Keratinocyte (primary cell): ENCODE measurements around the gene NDOR1. TPM values are rescaled to one million over a fixed set of nuclear protein-coding genes. Genes with fewer than 3 reads are reported as not detected.

Experiments
- DNase-seq: peaks from one replicate; pipeline ENCODE4 v3.0.0-alpha.2; 2011; ENCODE audit warnings: low read depth, missing footprints, low spot score
- FAIRE-seq: peaks from 2 replicates; lab custom pipeline; 2011; peaks lifted over from hg19 to GRCh38; lab: Jason Lieb, UNC
- H2AFZ ChIP-seq: 2 replicates; pipeline ENCODE4 v1.6.0; 2012; ENCODE audit warnings: low read length, control low read depth, inconsistent platforms; ENCODE audit not compliant: control insufficient read depth
- H3K27ac ChIP-seq: 2 replicates; pipeline ENCODE4 v1.5.1; 2011; ENCODE audit warnings: low read length; ENCODE audit not compliant: control insufficient read depth, insufficient read depth
- H3K27me3 ChIP-seq: 3 replicates; pipeline ENCODE4 v1.6.0; 2011; ENCODE audit warnings: low read length; ENCODE audit not compliant: control insufficient read depth, insufficient read depth; ENCODE audit errors: extremely low read depth
- H3K36me3 ChIP-seq, 2 experiments: 2 replicates in 1 of 2; 3 replicates in 1 of 2; pipeline ENCODE4 v1.5.1; 2011; ENCODE audit warnings: low read length in 2 of 2, mild to moderate bottlenecking in 1 of 2; ENCODE audit not compliant: control insufficient read depth in 2 of 2, insufficient read depth in 2 of 2; ENCODE audit errors: extremely low read depth in 1 of 2
- H3K4me1 ChIP-seq: 3 replicates; pipeline ENCODE4 v1.5.1; 2011; ENCODE audit warnings: low read length; ENCODE audit not compliant: control insufficient read depth, insufficient read depth; ENCODE audit errors: extremely low read depth
- H3K4me2 ChIP-seq: 3 replicates; pipeline ENCODE4 v1.6.0; 2011; ENCODE audit warnings: low read depth, low read length; ENCODE audit not compliant: control insufficient read depth, insufficient read depth; ENCODE audit errors: extremely low read depth
- H3K4me3 ChIP-seq, 3 experiments: fragments of 200-600 bp in 1 of 3; sonication (generic) in 1 of 3; 2 replicates in 2 of 3; 3 replicates in 1 of 3; pipeline ENCODE4 v1.5.1; 2011 to 2016; ENCODE audit warnings: low read length in 3 of 3, mild to moderate bottlenecking in 3 of 3, control low read depth in 2 of 3, inconsistent platforms in 1 of 3, low read depth in 1 of 3, mixed read lengths in 1 of 3, mixed run types in 1 of 3, moderate library complexity in 1 of 3; ENCODE audit not compliant: control insufficient read depth in 2 of 3, insufficient read depth in 2 of 3; ENCODE audit errors: extremely low read depth in 1 of 3
- H3K79me2 ChIP-seq: 2 replicates; pipeline ENCODE4 v1.6.0; 2012; ENCODE audit warnings: low read length; ENCODE audit not compliant: control insufficient read depth, insufficient read depth
- H3K9ac ChIP-seq: 3 replicates; pipeline ENCODE4 v1.6.0; 2011; ENCODE audit warnings: low read length; ENCODE audit not compliant: control insufficient read depth, insufficient read depth; ENCODE audit errors: extremely low read depth
- H3K9me1 ChIP-seq: 3 replicates; pipeline ENCODE4 v1.6.0; 2011; ENCODE audit warnings: low read length; ENCODE audit not compliant: control insufficient read depth, insufficient read depth; ENCODE audit errors: extremely low read depth
- H3K9me3 ChIP-seq: 2 replicates; pipeline ENCODE4 v1.5.1; 2012; ENCODE audit warnings: low read depth, low read length; ENCODE audit not compliant: control insufficient read depth
- H4K20me1 ChIP-seq: 3 replicates; pipeline ENCODE4 v1.6.0; 2011; ENCODE audit warnings: low read length; ENCODE audit not compliant: control insufficient read depth, insufficient read depth; ENCODE audit errors: extremely low read depth
- CTCF ChIP-seq, 3 experiments: IDR thresholded peaks in 1 of 3; conservative IDR thresholded peaks in 1 of 3; optimal IDR thresholded peaks in 1 of 3; 2 replicates in 2 of 3; 3 replicates in 1 of 3; pipeline versions ENCODE3 to v1.5.1; 2011; ENCODE audit warnings: low read length in 3 of 3, mild to moderate bottlenecking in 3 of 3, moderate library complexity in 2 of 3, control low read depth in 1 of 3, inconsistent platforms in 1 of 3; ENCODE audit not compliant: insufficient read depth in 2 of 3; ENCODE audit errors: extremely low read depth in 1 of 3
- EZH2 ChIP-seq: IDR thresholded peaks from one replicate; pipeline ENCODE4 v1.6.1; 2012; ENCODE audit warnings: inconsistent platforms, mild to moderate bottlenecking, low read length, moderate library complexity
- dilution Hi-C: fragments of 300-500 bp; cut with MboI; formaldehyde crosslinking; loops from one replicate; pipeline ENCODE4 v1.7.0; 2020; ENCODE audit warnings: low sequenced_read_pairs; ENCODE audit not compliant: extremely low pct_ligation_motif_present
- polyA plus RNA-seq, 5 experiments: library from polyadenylated mRNA; depleted of rRNA in 3 of 5; stranded (reverse) in 3 of 5; stranded (forward) in 1 of 5; unstranded in 1 of 5; fragments of >200 nt; gene quantifications; 1 replicate in 1 of 5; 2 replicates in 3 of 5; 3 replicates in 1 of 5; pipeline versions ENCODE4 v1.2.1 to v1.2.3, GENCODE V29; 2011 to 2012; ENCODE audit warnings: missing spikeins in 2 of 5, low read depth in 1 of 5, low replicate concordance in 1 of 5

NDOR1 gene
- polyA plus RNA-seq, 1 donor (not counting 4 experiments of a cell fraction or from before 2014, with no cell fraction given) = 3.9 TPM

GRCh38 chr9:137220317-137221094 is 15.0 kb downstream of the NDOR1 start:
- dilution Hi-C loops = no loop called here
- TF ChIP-seq EZH2 (no peak), CTCF (optimal IDR thresholded peaks at IDR 0.05 in 1 of 3, IDR thresholded peaks at IDR 0.05 in 1 of 3, conservative IDR thresholded peaks at IDR 0.05 in 1 of 3; ENCODE audit: extremely low read depth in 1 of 3, insufficient read depth in 2 of 3, low read length in 3 of 3) (no peak)

GRCh38 chr9:137221095-137221505 is 15.6 kb downstream of the NDOR1 start:
- H4K20me1 ChIP-seq = no peaks in the 10 kb centered on the region
- dilution Hi-C loops = no loop called here
- no peak overlapping the region for H3K4me3 ChIP-seq

More at GRCh38 chr9:137220317-137221094, 15.0 kb downstream of the NDOR1 start:
- Histone ChIP-seq H3K4me2 (no peak overlapping the region), H3K4me3 (no peak overlapping the region), H3K27ac (no peak overlapping the region), H3K36me3 (peaks cover 3 to 8% of the 10 kb centered on the region in 2 experiments), H3K9ac (no peak overlapping the region), H3K9me3 (no peaks in the 10 kb centered on the region), H3K9me1 (no peaks in the 10 kb centered on the region), H2AFZ (no peak overlapping the region), H4K20me1 (no peaks in the 10 kb centered on the region), H3K79me2 (no peaks in the 10 kb centered on the region), H3K4me1 (peaks cover 39% of the 10 kb centered on the region), H3K27me3 (no peaks in the 10 kb centered on the region)
- DNase-seq (no peak), FAIRE-seq (no peak)

More at GRCh38 chr9:137221095-137221505, 15.6 kb downstream of the NDOR1 start:
- H2AFZ ChIP-seq = no peak overlapping the region
- H3K9me3 ChIP-seq = no peaks in the 10 kb centered on the region
- DNase-seq = no peak
- TF ChIP-seq CTCF (optimal IDR thresholded peaks at IDR 0.05 in 1 of 3, IDR thresholded peaks at IDR 0.05 in 1 of 3, conservative IDR thresholded peaks at IDR 0.05 in 1 of 3; ENCODE audit: extremely low read depth in 1 of 3, insufficient read depth in 2 of 3, low read length in 3 of 3) = no peak
- FAIRE-seq = no peak
- no peaks in the 10 kb centered on the region for H3K9me1 ChIP-seq
- no peak overlapping the region for H3K9ac ChIP-seq
- H3K27me3 ChIP-seq = no peaks in the 10 kb centered on the region
- peaks cover 2 to 5% of the 10 kb centered on the region in 2 experiments for H3K36me3 ChIP-seq
- H3K79me2 ChIP-seq = no peaks in the 10 kb centered on the region
- H3K4me2 ChIP-seq = no peak overlapping the region
- no peak overlapping the region for H3K27ac ChIP-seq
- H3K4me1 ChIP-seq = peaks cover 43% of the 10 kb centered on the region
